ENCODE measurements around the gene ACOT11. TPM values are rescaled to one million over a fixed set of nuclear protein-coding genes. Genes with fewer than 3 reads are reported as not detected.

ACOT11 gene
- total and polyA plus RNA-seq, 2 of the 4 experiments (the other 2 are of a cell fraction): 2.5 to 2.7 TPM

- no peak overlapping the region for H3K27ac ChIP-seq (ENCODE audit: insufficient read depth, low read length)
- DNase-seq: no peak
- 0 out of 2 replicates have a peak, but pooled peaks cover 3% of the 10 kb centered on the region for H3K9me1 ChIP-seq (ENCODE audit: insufficient read depth, low read length)
- H2BK5ac ChIP-seq (ENCODE audit: low read depth, low read length, poor library complexity, severe bottlenecking): no peak overlapping the region
- H2BK20ac ChIP-seq (ENCODE audit: low read depth, low read length): no peak overlapping the region
- ChIA-PET POLR2A (ENCODE audit: unreplicated experiment) (no interaction called here), CTCF (no interaction called here)
- in situ Hi-C loops (cut with MboI; ENCODE audit: low sequenced_read_pairs) (no loop called here), dilution Hi-C loops (cut with HindIII; ENCODE audit: low sequenced_read_pairs, unreplicated experiment) (no loop called here), intact Hi-C loops (cut with micrococcal nuclease) (no loop called here)
- H2BK15ac ChIP-seq (ENCODE audit: low read depth, low read length): no peak overlapping the region
- no peak overlapping the region for H4K8ac ChIP-seq (ENCODE audit: low read depth in 2 of 2, low read length in 2 of 2)
- no peak overlapping the region for H3K9ac ChIP-seq (ENCODE audit: low read depth, low read length)
- no peak for ATAC-seq (ENCODE audit: low read depth)
- H3K4me2 ChIP-seq (ENCODE audit: low read depth, low read length): no peak overlapping the region
- H4K91ac ChIP-seq (ENCODE audit: insufficient read depth, low read depth, low read length): no peak overlapping the region
- no peak overlapping the region for H3K56ac ChIP-seq (ENCODE audit: extremely low read depth, insufficient read depth, low read length)
- no peaks in the 10 kb centered on the region for H3K9me3 ChIP-seq (ENCODE audit: control insufficient read depth, insufficient read depth, low read length)
- no peak overlapping the region for H4K5ac ChIP-seq (ENCODE audit: low read depth, low read length)
- H3K36me3 ChIP-seq (ENCODE audit: control insufficient read depth, insufficient read depth, low read length): no peaks in the 10 kb centered on the region
- no peak for TF ChIP-seq MXI1 (IDR thresholded peaks at IDR 0.05; ENCODE audit: borderline replicate concordance, low read depth, low read length)
- TF ChIP-seq NFE2L2 (IDR thresholded peaks at IDR 0.05; ENCODE audit: low read depth, low read length): no peak
- no peak for TF ChIP-seq RCOR1 (IDR thresholded peaks at IDR 0.05; ENCODE audit: insufficient replicate concordance, low read length)
- no peak for TF ChIP-seq SMC3 (IDR thresholded peaks at IDR 0.05; ENCODE audit: low read depth, low read length)
- no peak for TF ChIP-seq MAFK (IDR thresholded peaks at IDR 0.05; ENCODE audit: low read depth, low read length)
- TF ChIP-seq MAZ (IDR thresholded peaks at IDR 0.05; ENCODE audit: borderline replicate concordance, low read depth, low read length): no peak
- no peak for TF ChIP-seq CEBPB (IDR thresholded peaks at IDR 0.05; ENCODE audit: low read depth, low read length)
- no peak for TF ChIP-seq FOS (IDR thresholded peaks at IDR 0.05; ENCODE audit: low read depth, low read length)
- TF ChIP-seq BHLHE40 (IDR thresholded peaks at IDR 0.05; ENCODE audit: low read depth, low read length): no peak
- TF ChIP-seq POLR2A (IDR thresholded peaks at IDR 0.05; ENCODE audit: low read depth, low read length): no peak
- no peak for TF ChIP-seq CHD1 (IDR thresholded peaks at IDR 0.05; ENCODE audit: low read depth, low read length)
- no peak for TF ChIP-seq ELK1 (IDR thresholded peaks at IDR 0.05; ENCODE audit: borderline replicate concordance, low read depth, low read length)
- TF ChIP-seq RAD21 (IDR thresholded peaks at IDR 0.05; ENCODE audit: low read length): no peak
- no peak for TF ChIP-seq CTCF (conservative IDR thresholded peaks at IDR 0.05; ENCODE audit: low read depth, low read length)
- no peak for TF ChIP-seq USF2 (IDR thresholded peaks at IDR 0.05; ENCODE audit: low read depth, low read length)
- TF ChIP-seq RFX5 (IDR thresholded peaks at IDR 0.05; ENCODE audit: low read depth, low read length): no peak
- H3K4me1 ChIP-seq (ENCODE audit: control insufficient read depth, insufficient read depth, low read length): peaks cover 2% of the 10 kb centered on the region; the same call in 1 of the 2 replicates
- no peak overlapping the region for H2AK5ac ChIP-seq (ENCODE audit: low read depth, low read length)
- no peak overlapping the region for H2BK120ac ChIP-seq (ENCODE audit: low read depth, low read length)
- WGBS, 2 experiments (ENCODE audit: extremely low coverage in 2 of 2, insufficient read length in 1 of 2): 100% methylated on average over 1 of the region's 3 CpGs; no CpG with 5 or more reads in 1 of the 2 experiments
- no peak overlapping the region for H3K14ac ChIP-seq (replicated peaks; ENCODE audit: low read depth, low read length)
- BruUV-seq (replicated peaks): no TSS peak
- no peak overlapping the region for H3K23ac ChIP-seq (ENCODE audit: low read depth, low read length)
- H3K4ac ChIP-seq (ENCODE audit: low read depth, low read length): no peak overlapping the region
- H2AFZ ChIP-seq (replicated peaks; ENCODE audit: low read length, poor library complexity): no peak overlapping the region
- H3K4me3 ChIP-seq (ENCODE audit: insufficient read depth, low read depth, low read length): no peak overlapping the region
- no peaks in the 10 kb centered on the region for H3K27me3 ChIP-seq (ENCODE audit: control insufficient read depth, insufficient read depth, low read length)
- H4K20me1 ChIP-seq (ENCODE audit: insufficient read depth, low read length): no peaks in the 10 kb centered on the region
- no peak overlapping the region for H2AK9ac ChIP-seq (replicated peaks; ENCODE audit: low read depth, low read length, poor library complexity)
- no peak overlapping the region for H3K18ac ChIP-seq (ENCODE audit: low read depth, low read length)
- H3K79me1 ChIP-seq (ENCODE audit: low read depth in 1 of 2, low read length in 2 of 2): no peaks in the 10 kb centered on the region
These were observed 48.0 kb downstream of the ACOT11 start for GRCh38 chr1:54595956-54596498.
